HepG2 (cell line): Measurements from ENCODE around the gene GFRA3. TPM values are rescaled to one million over a fixed set of nuclear protein-coding genes. Genes with fewer than 3 reads are reported as not detected.

Source experiments
- AGO1 ChIP-seq: fragments of 200-400 bp; formaldehyde crosslinking; IDR thresholded peaks from 2 replicates; pipeline ENCODE4 v1.6.1; 2017; ENCODE audit warnings: mild to moderate bottlenecking, low read depth, low read length, moderate library complexity; ENCODE audit not compliant: poor library complexity, severe bottlenecking
- AKAP8 ChIP-seq: sonication (generic); formaldehyde crosslinking; IDR thresholded peaks from 2 replicates; pipeline ENCODE4 v1.5.1; 2020; ENCODE audit warnings: mild to moderate bottlenecking, missing genetic modification reagents
- CENPT ChIP-seq: sonication (generic); formaldehyde crosslinking; IDR thresholded peaks from 2 replicates; pipeline ENCODE4 v1.8.0; 2022; ENCODE audit warnings: low read depth, mild to moderate bottlenecking, moderate library complexity, missing genetic modification reagents
- ETV5 ChIP-seq: IDR thresholded peaks from 2 replicates; pipeline ENCODE4 v1.6.1; 2018; ENCODE audit warnings: missing biosample characterization, missing genetic modification reagents, inconsistent platforms, borderline replicate concordance
- FIP1L1 ChIP-seq: fragments of 200-400 bp; formaldehyde crosslinking; IDR thresholded peaks from 2 replicates; pipeline ENCODE4 v1.6.1; 2018; ENCODE audit warnings: low read depth, mild to moderate bottlenecking, low read length, moderate library complexity, borderline replicate concordance; ENCODE audit not compliant: insufficient read depth
- HNF4A ChIP-seq: sonication (generic); formaldehyde crosslinking; IDR thresholded peaks from 2 replicates; pipeline ENCODE4 v1.4.0; 2020; ENCODE audit warnings: missing genetic modification reagents
- HNRNPLL ChIP-seq: fragments of 200-400 bp; formaldehyde crosslinking; IDR thresholded peaks from 2 replicates; pipeline ENCODE4 v1.6.1; 2017; ENCODE audit warnings: mild to moderate bottlenecking, low read depth, low read length; ENCODE audit not compliant: poor library complexity, severe bottlenecking
- KLF13 ChIP-seq: sonication (generic); formaldehyde crosslinking; IDR thresholded peaks from 2 replicates; pipeline ENCODE4 v1.4.0; 2020; ENCODE audit warnings: mild to moderate bottlenecking, missing genetic modification reagents
- SMARCE1 ChIP-seq: fragments of 450-650 bp; IDR thresholded peaks from 2 replicates; pipeline ENCODE4 v1.6.1; 2017; ENCODE audit warnings: borderline replicate concordance
- ZNF33A ChIP-seq: sonication (generic); formaldehyde crosslinking; IDR thresholded peaks from 2 replicates; pipeline ENCODE4 v1.5.1; 2020; ENCODE audit warnings: missing genetic modification reagents, mild to moderate bottlenecking, moderate library complexity, borderline replicate concordance
- ZNF644 ChIP-seq: IDR thresholded peaks from 2 replicates; pipeline ENCODE4 v1.6.1; 2016; ENCODE audit warnings: low read depth
- ZSCAN29 ChIP-seq: sonication (generic); formaldehyde crosslinking; conservative IDR thresholded peaks from 2 replicates; pipeline ENCODE4 v1.4.0; 2020; ENCODE audit warnings: mild to moderate bottlenecking, missing genetic modification reagents
- polyA plus RNA-seq, 8 experiments: library from polyadenylated mRNA; depleted of rRNA in 3 of 8; stranded (reverse) in 7 of 8; unstranded in 1 of 8; fragments of >200 nt; fragmentation: Illumina TruSeq in 4 of 8; extraction: Trizol in 4 of 8; gene quantifications; 2 replicates each; pipeline versions ENCODE4 v1.2.1 to v1.2.3, GENCODE V29; 2011 to 2016; ENCODE audit warnings: low read depth in 4 of 8, missing spikeins in 1 of 8, mixed read lengths in 1 of 8; ENCODE audit not compliant: insufficient read depth in 1 of 8
- total RNA-seq, 5 experiments: library from RNA; depleted of rRNA; stranded (reverse); fragments of >200 nt; fragmentation: Illumina TruSeq; extraction: Trizol; gene quantifications; 2 replicates each; pipeline ENCODE4 v1.2.3, GENCODE V29; 2016; ENCODE audit warnings: low read depth in 1 of 5
- TF ChIP-seq, protein P1 (sequence below): sonication (generic); formaldehyde crosslinking; IDR thresholded peaks from 2 replicates; pipeline ENCODE4 v1.5.1; 2020; ENCODE audit warnings: mild to moderate bottlenecking, missing genetic modification reagents
- TF ChIP-seq, protein P2 (sequence below): sonication (generic); formaldehyde crosslinking; IDR thresholded peaks from 2 replicates; pipeline ENCODE4 v1.4.0; 2020; ENCODE audit warnings: missing genetic modification reagents
- TF ChIP-seq, protein P3 (sequence below): sonication (generic); formaldehyde crosslinking; IDR thresholded peaks from 2 replicates; pipeline ENCODE4 v1.5.0; 2020; ENCODE audit warnings: mild to moderate bottlenecking, missing genetic modification reagents, borderline replicate concordance
- TF ChIP-seq, protein P4 (sequence below): sonication (generic); formaldehyde crosslinking; IDR thresholded peaks from 2 replicates; pipeline ENCODE4 v1.4.0; 2020; ENCODE audit warnings: missing genetic modification reagents
- TF ChIP-seq, protein P5 (sequence below): sonication (generic); formaldehyde crosslinking; IDR thresholded peaks from 2 replicates; pipeline ENCODE4 v1.8.0; 2022; ENCODE audit warnings: mild to moderate bottlenecking, missing genetic modification reagents, moderate library complexity
- TF ChIP-seq, protein P6 (sequence below): IDR thresholded peaks from 2 replicates; pipeline ENCODE4 v1.6.1; 2016; ENCODE audit warnings: low read depth, borderline replicate concordance

GFRA3 gene
- total and polyA plus RNA-seq, 2 of the 13 experiments (the other 11 are each of a cell fraction or from before 2014, with no cell fraction given), result 0.27 to 0.30 TPM

DNA sequence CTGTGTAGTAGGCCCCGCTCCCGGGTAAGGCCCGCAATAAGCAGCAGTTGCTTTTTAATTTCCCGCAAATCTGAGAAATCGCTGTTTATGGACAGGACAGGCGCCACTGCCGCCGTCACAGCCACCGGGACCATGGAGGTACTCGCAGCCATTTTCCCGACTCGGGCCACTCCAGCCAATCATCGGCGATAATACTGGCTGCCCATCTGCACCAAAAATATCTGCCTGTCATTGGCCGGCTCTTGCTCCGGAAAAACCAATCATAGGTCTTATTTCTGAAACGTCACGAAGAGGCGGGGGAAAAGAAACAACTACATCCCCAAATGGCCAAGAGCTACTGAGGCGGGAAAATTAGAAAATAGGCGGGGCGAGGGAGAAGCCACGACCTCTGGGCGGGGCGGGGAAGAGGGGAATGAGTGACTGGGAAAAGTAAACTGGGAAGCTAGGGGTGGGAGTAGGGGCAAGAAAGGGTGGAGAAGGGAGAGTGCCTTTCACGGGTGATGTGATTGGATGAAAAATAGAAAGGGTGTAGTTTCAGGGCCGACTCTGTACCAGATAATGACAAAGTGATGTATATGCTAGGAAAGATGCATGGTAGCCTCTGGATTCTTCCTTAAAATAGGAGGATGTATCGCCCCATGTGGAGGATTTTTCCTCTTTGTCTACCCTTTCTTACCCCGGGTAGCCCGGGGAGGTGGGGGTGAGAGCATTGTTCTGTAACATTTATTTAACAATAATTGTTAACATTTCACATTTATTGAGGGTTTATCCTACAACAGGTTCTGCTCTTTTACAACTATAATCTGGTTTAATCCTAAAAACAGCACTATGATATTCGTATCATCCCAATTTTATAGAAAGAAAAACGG is 61.0 kb downstream of the GFRA3 start, which contains the start of gene CDC23 (continued):
- TF ChIP-seq, protein P1, sequence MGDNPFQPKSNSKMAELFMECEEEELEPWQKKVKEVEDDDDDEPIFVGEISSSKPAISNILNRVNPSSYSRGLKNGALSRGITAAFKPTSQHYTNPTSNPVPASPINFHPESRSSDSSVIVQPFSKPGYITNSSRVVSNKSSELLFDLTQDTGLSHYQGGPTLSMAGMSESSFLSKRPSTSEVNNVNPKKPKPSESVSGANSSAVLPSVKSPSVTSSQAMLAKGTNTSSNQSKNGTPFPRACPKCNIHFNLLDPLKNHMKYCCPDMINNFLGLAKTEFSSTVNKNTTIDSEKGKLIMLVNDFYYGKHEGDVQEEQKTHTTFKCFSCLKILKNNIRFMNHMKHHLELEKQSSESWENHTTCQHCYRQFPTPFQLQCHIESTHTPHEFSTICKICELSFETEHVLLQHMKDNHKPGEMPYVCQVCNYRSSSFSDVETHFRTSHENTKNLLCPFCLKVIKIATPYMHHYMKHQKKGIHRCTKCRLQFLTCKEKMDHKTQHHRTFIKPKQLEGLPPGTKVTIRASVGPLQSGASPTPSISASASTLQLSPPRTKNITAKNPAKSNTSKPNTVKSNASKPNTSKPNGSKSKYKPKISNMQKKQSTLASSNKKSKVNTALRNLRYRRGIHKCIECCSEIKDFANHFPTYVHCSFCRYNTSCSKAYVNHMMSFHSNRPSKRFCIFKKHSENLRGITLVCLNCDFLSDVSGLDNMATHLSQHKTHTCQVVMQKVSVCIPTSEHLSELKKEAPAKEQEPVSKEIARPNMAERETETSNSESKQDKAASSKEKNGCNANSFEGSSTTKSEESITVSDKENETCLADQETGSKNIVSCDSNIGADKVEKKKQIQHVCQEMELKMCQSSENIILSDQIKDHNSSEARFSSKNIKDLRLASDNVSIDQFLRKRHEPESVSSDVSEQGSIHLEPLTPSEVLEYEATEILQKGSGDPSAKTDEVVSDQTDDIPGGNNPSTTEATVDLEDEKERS, result no peak
- TF ChIP-seq, protein P2, sequence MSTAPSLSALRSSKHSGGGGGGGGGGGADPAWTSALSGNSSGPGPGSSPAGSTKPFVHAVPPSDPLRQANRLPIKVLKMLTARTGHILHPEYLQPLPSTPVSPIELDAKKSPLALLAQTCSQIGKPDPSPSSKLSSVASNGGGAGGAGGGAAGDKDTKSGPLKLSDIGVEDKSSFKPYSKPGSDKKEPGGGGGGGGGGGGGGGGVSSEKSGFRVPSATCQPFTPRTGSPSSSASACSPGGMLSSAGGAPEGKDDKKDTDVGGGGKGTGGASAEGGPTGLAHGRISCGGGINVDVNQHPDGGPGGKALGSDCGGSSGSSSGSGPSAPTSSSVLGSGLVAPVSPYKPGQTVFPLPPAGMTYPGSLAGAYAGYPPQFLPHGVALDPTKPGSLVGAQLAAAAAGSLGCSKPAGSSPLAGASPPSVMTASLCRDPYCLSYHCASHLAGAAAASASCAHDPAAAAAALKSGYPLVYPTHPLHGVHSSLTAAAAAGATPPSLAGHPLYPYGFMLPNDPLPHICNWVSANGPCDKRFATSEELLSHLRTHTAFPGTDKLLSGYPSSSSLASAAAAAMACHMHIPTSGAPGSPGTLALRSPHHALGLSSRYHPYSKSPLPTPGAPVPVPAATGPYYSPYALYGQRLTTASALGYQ (CRISPR knock-in tag), result no peak
- TF ChIP-seq, protein P3, sequence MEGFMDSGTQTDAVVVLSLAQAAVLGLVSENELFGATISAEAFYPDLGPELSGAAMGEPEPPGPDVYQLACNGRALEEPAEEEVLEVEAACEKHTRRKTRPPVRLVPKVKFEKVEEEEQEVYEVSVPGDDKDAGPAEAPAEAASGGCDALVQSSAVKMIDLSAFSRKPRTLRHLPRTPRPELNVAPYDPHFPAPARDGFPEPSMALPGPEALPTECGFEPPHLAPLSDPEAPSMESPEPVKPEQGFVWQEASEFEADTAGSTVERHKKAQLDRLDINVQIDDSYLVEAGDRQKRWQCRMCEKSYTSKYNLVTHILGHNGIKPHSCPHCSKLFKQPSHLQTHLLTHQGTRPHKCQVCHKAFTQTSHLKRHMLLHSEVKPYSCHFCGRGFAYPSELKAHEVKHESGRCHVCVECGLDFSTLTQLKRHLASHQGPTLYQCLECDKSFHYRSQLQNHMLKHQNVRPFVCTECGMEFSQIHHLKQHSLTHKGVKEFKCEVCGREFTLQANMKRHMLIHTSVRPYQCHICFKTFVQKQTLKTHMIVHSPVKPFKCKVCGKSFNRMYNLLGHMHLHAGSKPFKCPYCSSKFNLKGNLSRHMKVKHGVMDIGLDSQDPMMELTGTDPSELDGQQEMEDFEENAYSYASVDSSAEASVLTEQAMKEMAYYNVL (CRISPR knock-in tag), result 0 out of 2 replicates have a peak, but pooled peaks have one; percentile 27
- TF ChIP-seq, protein P4, sequence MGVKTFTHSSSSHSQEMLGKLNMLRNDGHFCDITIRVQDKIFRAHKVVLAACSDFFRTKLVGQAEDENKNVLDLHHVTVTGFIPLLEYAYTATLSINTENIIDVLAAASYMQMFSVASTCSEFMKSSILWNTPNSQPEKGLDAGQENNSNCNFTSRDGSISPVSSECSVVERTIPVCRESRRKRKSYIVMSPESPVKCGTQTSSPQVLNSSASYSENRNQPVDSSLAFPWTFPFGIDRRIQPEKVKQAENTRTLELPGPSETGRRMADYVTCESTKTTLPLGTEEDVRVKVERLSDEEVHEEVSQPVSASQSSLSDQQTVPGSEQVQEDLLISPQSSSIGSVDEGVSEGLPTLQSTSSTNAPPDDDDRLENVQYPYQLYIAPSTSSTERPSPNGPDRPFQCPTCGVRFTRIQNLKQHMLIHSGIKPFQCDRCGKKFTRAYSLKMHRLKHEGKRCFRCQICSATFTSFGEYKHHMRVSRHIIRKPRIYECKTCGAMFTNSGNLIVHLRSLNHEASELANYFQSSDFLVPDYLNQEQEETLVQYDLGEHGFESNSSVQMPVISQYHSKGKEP, result no peak
- TF ChIP-seq, protein P5, sequence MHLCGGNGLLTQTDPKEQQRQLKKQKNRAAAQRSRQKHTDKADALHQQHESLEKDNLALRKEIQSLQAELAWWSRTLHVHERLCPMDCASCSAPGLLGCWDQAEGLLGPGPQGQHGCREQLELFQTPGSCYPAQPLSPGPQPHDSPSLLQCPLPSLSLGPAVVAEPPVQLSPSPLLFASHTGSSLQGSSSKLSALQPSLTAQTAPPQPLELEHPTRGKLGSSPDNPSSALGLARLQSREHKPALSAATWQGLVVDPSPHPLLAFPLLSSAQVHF (CRISPR knock-in tag), result 0 out of 2 replicates have a peak, but pooled peaks have one; percentile 36
- TF ChIP-seq SMARCE1 (no peak), ZSCAN29 (CRISPR knock-in tag) (no peak; the same call in 1 of the 2 replicates), ZNF33A (CRISPR knock-in tag) (no peak), AKAP8 (CRISPR knock-in tag) (no peak), HNRNPLL (no peak), ETV5 (CRISPR knock-in tag) (no peak), AGO1 (no peak), CENPT (no peak), FIP1L1 (no peak), KLF13 (CRISPR knock-in tag) (no peak), ZNF644 (CRISPR knock-in tag) (no peak), HNF4A (CRISPR knock-in tag) (no peak)
- TF ChIP-seq, protein P6, sequence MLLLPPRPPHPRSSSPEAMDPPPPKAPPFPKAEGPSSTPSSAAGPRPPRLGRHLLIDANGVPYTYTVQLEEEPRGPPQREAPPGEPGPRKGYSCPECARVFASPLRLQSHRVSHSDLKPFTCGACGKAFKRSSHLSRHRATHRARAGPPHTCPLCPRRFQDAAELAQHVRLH (CRISPR knock-in tag), result no peak
